OCI-LY1 (cell line): ENCODE data around the gene ERN2.

Experiments
- H2AFZ ChIP-seq: fragments of 200-600 bp; sonication (generic), shearing (Covaris generic); 2 replicates; pipeline ENCODE4 v1.6.0; 2014; ENCODE audit warnings: antibody characterized with exemption, mild to moderate bottlenecking, low read length
- H3F3A ChIP-seq: fragments of 200-600 bp; sonication (generic), shearing (Covaris generic); 2 replicates; pipeline ENCODE4 v1.6.0; 2014; ENCODE audit warnings: mild to moderate bottlenecking, antibody characterized with exemption, low read length, moderate library complexity; ENCODE audit not compliant: insufficient read depth
- H3K27ac ChIP-seq: fragments of 200-600 bp; sonication (generic); 2 replicates; pipeline ENCODE4 v1.5.1; 2014; ENCODE audit warnings: low read length, mixed run types, mild to moderate bottlenecking, low read depth; ENCODE audit not compliant: poor library complexity, severe bottlenecking
- H3K27me3 ChIP-seq: fragments of 200-600 bp; sonication (generic); 2 replicates; pipeline ENCODE4 v1.6.0; 2014; ENCODE audit warnings: antibody characterized with exemption, mild to moderate bottlenecking, low read length, moderate library complexity; ENCODE audit not compliant: insufficient read depth
- H3K36me3 ChIP-seq: fragments of 200-600 bp; sonication (generic); 2 replicates; pipeline ENCODE4 v1.6.1; 2014; ENCODE audit warnings: mild to moderate bottlenecking, antibody characterized with exemption, low read length, moderate library complexity, mixed read lengths; ENCODE audit not compliant: insufficient read depth
- H3K4me1 ChIP-seq: fragments of 200-600 bp; sonication (generic); 2 replicates; pipeline ENCODE4 v1.5.1; 2014; ENCODE audit warnings: mild to moderate bottlenecking, low read length, moderate library complexity; ENCODE audit not compliant: insufficient read depth, severe bottlenecking
- H3K4me2 ChIP-seq: fragments of 200-600 bp; sonication (generic), shearing (Covaris generic); 2 replicates; pipeline ENCODE4 v1.6.1; 2014; ENCODE audit warnings: low read length
- H3K4me3 ChIP-seq: fragments of 200-600 bp; sonication (generic); 2 replicates; pipeline ENCODE4 v1.5.1; 2014; ENCODE audit warnings: low read length, low read depth, mild to moderate bottlenecking, mixed read lengths; ENCODE audit not compliant: poor library complexity, severe bottlenecking
- H3K79me2 ChIP-seq: fragments of 200-600 bp; shearing (Covaris generic); 2 replicates; pipeline ENCODE4 v1.6.1; 2016; ENCODE audit warnings: mixed run types, low read length, mixed read lengths; ENCODE audit not compliant: insufficient read depth
- H3K9ac ChIP-seq: fragments of 200-600 bp; sonication (generic), shearing (Covaris generic); 2 replicates; pipeline ENCODE4 v1.6.1; 2014; ENCODE audit warnings: mild to moderate bottlenecking, low read length, mixed read lengths
- H3K9me2 ChIP-seq: fragments of 200-600 bp; sonication (generic), shearing (Covaris generic); 2 replicates; pipeline ENCODE4 v1.6.1; 2014; ENCODE audit warnings: low read depth, mild to moderate bottlenecking, low read length, mixed read lengths
- H3K9me3 ChIP-seq: fragments of 200-600 bp; shearing (Covaris generic); 2 replicates; pipeline ENCODE4 v1.6.1; 2014; ENCODE audit warnings: low read length, mixed read lengths
- H4K20me1 ChIP-seq: fragments of 200-600 bp; sonication (generic), shearing (Covaris generic); 2 replicates; pipeline ENCODE4 v1.6.0; 2016; ENCODE audit warnings: mild to moderate bottlenecking, low read length; ENCODE audit not compliant: insufficient read depth
- CTCF ChIP-seq: fragments of 200-600 bp; sonication (generic), shearing (Covaris generic); IDR thresholded peaks from 2 replicates; pipeline ENCODE4 v1.5.1; 2017; ENCODE audit warnings: mild to moderate bottlenecking, antibody characterized with exemption, low read length, moderate library complexity, mixed read lengths
- EZH2 ChIP-seq: fragments of 200-600 bp; sonication (generic), shearing (Covaris generic); IDR thresholded peaks from 2 replicates; pipeline ENCODE4 v1.8.0; 2017; ENCODE audit warnings: borderline replicate concordance, mixed run types, mild to moderate bottlenecking, antibody characterized with exemption, low read length, moderate library complexity, mixed read lengths

ERN2 gene

DNA sequence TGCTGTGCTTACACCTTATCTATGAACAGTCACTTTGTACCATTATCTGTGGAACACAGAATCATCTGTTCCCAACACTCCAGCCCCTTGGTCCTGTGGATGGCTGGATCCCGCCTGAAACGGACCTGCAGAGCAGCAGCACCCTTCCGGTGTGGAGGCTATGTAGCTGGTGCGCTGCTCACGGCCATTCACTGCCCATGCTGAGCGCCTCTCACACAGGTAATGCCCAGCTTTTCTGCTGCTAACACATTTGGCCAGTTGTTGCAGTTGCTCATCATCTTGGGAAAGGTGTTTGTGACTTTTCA, 45.7 kb downstream of the ERN2 start:
- H3K27ac ChIP-seq = no peak overlapping the region
- H3K79me2 ChIP-seq = no peaks in the 10 kb centered on the region
- no peaks in the 10 kb centered on the region for H3K9me2 ChIP-seq
- no peak overlapping the region for H3K4me2 ChIP-seq
- peaks cover 80% of the 10 kb centered on the region for H3K36me3 ChIP-seq
- H3K4me1 ChIP-seq = no peaks in the 10 kb centered on the region
- TF ChIP-seq CTCF (no peak), EZH2 (no peak)
- no peaks in the 10 kb centered on the region for H3F3A ChIP-seq
- no peak overlapping the region for H2AFZ ChIP-seq
- no peaks in the 10 kb centered on the region for H4K20me1 ChIP-seq
- H3K9ac ChIP-seq = no peak overlapping the region
- H3K9me3 ChIP-seq = no peaks in the 10 kb centered on the region
- H3K27me3 ChIP-seq = no peaks in the 10 kb centered on the region
- H3K4me3 ChIP-seq = no peak overlapping the region

GRCh38 chr16:23666571-23667354, 46.3 kb downstream of the ERN2 start:
- no peak for TF ChIP-seq EZH2
- TF ChIP-seq CTCF = no peak
- Histone ChIP-seq H2AFZ (no peak overlapping the region), H3F3A (no peaks in the 10 kb centered on the region), H3K79me2 (no peaks in the 10 kb centered on the region), H3K9me3 (no peaks in the 10 kb centered on the region), H3K4me2 (no peak overlapping the region), H3K27ac (no peak overlapping the region), H3K36me3 (peaks cover 83% of the 10 kb centered on the region), H3K4me1 (no peaks in the 10 kb centered on the region), H4K20me1 (no peaks in the 10 kb centered on the region), H3K9ac (no peak overlapping the region), H3K27me3 (no peaks in the 10 kb centered on the region), H3K9me2 (no peaks in the 10 kb centered on the region), H3K4me3 (no peak overlapping the region)

DNA sequence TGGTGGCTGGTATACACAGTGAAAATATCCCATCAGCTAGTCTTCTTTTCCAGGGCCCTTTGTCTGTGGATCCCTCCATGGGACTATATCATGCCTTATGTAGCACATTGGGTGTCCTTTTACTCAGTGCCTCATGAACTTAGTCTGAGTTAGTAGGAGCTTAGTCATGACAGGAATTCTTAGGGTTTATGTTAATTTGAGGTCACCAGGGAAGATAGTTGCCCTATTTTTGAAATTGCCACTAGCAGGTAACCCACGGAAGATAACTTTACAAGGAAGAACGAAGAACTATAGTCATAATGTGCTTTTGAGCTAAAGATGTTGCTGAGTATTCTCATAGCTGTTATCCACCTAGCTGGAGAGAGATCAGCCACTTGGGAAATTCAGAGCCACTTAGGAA, 49.1 kb downstream of the ERN2 start:
- H4K20me1 ChIP-seq = no peaks in the 10 kb centered on the region
- H3K4me3 ChIP-seq = no peak overlapping the region
- H3K27ac ChIP-seq = no peak overlapping the region
- H2AFZ ChIP-seq = no peak overlapping the region
- no peak overlapping the region for H3K4me2 ChIP-seq
- H3K79me2 ChIP-seq = no peaks in the 10 kb centered on the region
- no peak overlapping the region for H3K9ac ChIP-seq
- no peaks in the 10 kb centered on the region for H3F3A ChIP-seq
- H3K9me3 ChIP-seq = no peaks in the 10 kb centered on the region
- no peaks in the 10 kb centered on the region for H3K9me2 ChIP-seq
- no peaks in the 10 kb centered on the region for H3K27me3 ChIP-seq
- peaks cover 96% of the 10 kb centered on the region for H3K36me3 ChIP-seq
- TF ChIP-seq EZH2 (no peak), CTCF (no peak)
- H3K4me1 ChIP-seq = no peaks in the 10 kb centered on the region
